ENCODE measurements around the gene VWA8. TPM values are rescaled to one million over a fixed set of nuclear protein-coding genes. Genes with fewer than 3 reads are reported as not detected.

The VWA8 gene
- total and polyA plus RNA-seq, 2 of the 13 experiments (the other 11 are each of a cell fraction or from before 2014, with no cell fraction given) = 9.1 to 17.3 TPM

DNA sequence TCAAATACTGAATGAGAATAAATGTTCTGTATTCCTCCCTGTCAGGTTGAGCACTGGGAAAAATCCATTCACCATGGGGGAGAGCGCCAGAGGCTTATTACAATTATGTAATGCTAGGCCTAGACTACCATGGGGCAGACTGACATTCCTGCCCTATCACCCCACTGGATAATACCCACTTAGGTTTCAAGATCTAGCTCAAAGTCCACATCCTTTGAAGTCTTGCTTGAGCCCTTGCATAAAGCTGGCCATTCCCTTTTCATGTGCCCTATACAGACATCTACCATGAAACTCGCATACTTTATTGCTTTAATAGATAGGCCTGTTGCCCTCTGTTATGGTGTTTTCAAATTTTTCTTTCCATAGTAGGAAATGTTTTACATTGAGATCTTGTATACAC is 354.3 kb downstream of the VWA8 start (continued):
- TF ChIP-seq SIX1 (CRISPR knock-in tag; IDR thresholded peaks at IDR 0.05; ENCODE audit: borderline replicate concordance) (peak; percentile 48; the same call in 1 of the 2 replicates), ZC3H13 (CRISPR knock-in tag; IDR thresholded peaks at IDR 0.05) (no peak), ELK4 (CRISPR knock-in tag; IDR thresholded peaks at IDR 0.05; ENCODE audit: borderline replicate concordance) (no peak), SOX5 (CRISPR knock-in tag; IDR thresholded peaks at IDR 0.05; ENCODE audit: borderline replicate concordance) (peak; percentile 69; the same call in 1 of the 2 replicates), SETDB1 (CRISPR knock-in tag; IDR thresholded peaks at IDR 0.05; ENCODE audit: borderline replicate concordance) (no peak), HDAC1 (CRISPR knock-in tag; IDR thresholded peaks at IDR 0.05) (0 out of 2 replicates have a peak, but pooled peaks have one; percentile 20), POGK (CRISPR knock-in tag; conservative IDR thresholded peaks at IDR 0.05) (no peak), GFI1 (CRISPR knock-in tag; IDR thresholded peaks at IDR 0.05; ENCODE audit: borderline replicate concordance) (no peak), PCBP2 (optimal IDR thresholded peaks at IDR 0.05; ENCODE audit: low read depth, low read length, poor library complexity, severe bottlenecking) (no peak), ZNF256 (CRISPR knock-in tag; conservative IDR thresholded peaks at IDR 0.05) (no peak), ZNF207 (IDR thresholded peaks at IDR 0.05; ENCODE audit: borderline replicate concordance) (no peak), ZNF383 (CRISPR knock-in tag; IDR thresholded peaks at IDR 0.05; ENCODE audit: borderline replicate concordance) (no peak), HNF4A (CRISPR knock-in tag; IDR thresholded peaks at IDR 0.05) (peak; percentile 96), ZSCAN29 (CRISPR knock-in tag; conservative IDR thresholded peaks at IDR 0.05) (no peak), TFDP1 (CRISPR knock-in tag; IDR thresholded peaks at IDR 0.05; ENCODE audit: borderline replicate concordance) (no peak), ZNF615 (CRISPR knock-in tag; IDR thresholded peaks at IDR 0.05; ENCODE audit: borderline replicate concordance) (no peak), NFE2L2 (IDR thresholded peaks at IDR 0.05; ENCODE audit: low read length) (no peak), TMF1 (CRISPR knock-in tag; IDR thresholded peaks at IDR 0.05; ENCODE audit: low read depth) (no peak), POLR2AphosphoS5 (IDR thresholded peaks at IDR 0.05; ENCODE audit: low read depth, low read length) (no peak), ZNF232 (CRISPR knock-in tag; IDR thresholded peaks at IDR 0.05; ENCODE audit: borderline replicate concordance) (no peak), GTF2F1 (IDR thresholded peaks at IDR 0.05; ENCODE audit: low read length) (no peak), PREB (CRISPR knock-in tag; IDR thresholded peaks at IDR 0.05) (no peak)
- TF ChIP-seq, protein P1, sequence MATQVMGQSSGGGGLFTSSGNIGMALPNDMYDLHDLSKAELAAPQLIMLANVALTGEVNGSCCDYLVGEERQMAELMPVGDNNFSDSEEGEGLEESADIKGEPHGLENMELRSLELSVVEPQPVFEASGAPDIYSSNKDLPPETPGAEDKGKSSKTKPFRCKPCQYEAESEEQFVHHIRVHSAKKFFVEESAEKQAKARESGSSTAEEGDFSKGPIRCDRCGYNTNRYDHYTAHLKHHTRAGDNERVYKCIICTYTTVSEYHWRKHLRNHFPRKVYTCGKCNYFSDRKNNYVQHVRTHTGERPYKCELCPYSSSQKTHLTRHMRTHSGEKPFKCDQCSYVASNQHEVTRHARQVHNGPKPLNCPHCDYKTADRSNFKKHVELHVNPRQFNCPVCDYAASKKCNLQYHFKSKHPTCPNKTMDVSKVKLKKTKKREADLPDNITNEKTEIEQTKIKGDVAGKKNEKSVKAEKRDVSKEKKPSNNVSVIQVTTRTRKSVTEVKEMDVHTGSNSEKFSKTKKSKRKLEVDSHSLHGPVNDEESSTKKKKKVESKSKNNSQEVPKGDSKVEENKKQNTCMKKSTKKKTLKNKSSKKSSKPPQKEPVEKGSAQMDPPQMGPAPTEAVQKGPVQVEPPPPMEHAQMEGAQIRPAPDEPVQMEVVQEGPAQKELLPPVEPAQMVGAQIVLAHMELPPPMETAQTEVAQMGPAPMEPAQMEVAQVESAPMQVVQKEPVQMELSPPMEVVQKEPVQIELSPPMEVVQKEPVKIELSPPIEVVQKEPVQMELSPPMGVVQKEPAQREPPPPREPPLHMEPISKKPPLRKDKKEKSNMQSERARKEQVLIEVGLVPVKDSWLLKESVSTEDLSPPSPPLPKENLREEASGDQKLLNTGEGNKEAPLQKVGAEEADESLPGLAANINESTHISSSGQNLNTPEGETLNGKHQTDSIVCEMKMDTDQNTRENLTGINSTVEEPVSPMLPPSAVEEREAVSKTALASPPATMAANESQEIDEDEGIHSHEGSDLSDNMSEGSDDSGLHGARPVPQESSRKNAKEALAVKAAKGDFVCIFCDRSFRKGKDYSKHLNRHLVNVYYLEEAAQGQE (IDR thresholded peaks at IDR 0.05; ENCODE audit: borderline replicate concordance in 1 of 2, low read depth in 1 of 2, low read length in 2 of 2) = no peak; a peak in 1 of 4 replicates
